K562 (cell line): Measurements from ENCODE around the gene TARP.

Source experiments
- ATAC-seq: fragments of 200-7000 bp; cut with Tn5 transposase; 3 replicates; pipeline ENCODE4 v1.9.1; 2020; ENCODE audit warnings: moderate library complexity
- BruUV-seq: library from RNA; stranded (reverse); fragments of 400-500 nt; replicated peaks from 2 replicates; lab custom pipeline; 2021; lab: Mats Ljungman, UMichigan
- CTCF ChIA-PET: fragments of 300-600 bp; formaldehyde crosslinking; extraction: SDS; loops from one replicate; lab custom pipeline; 2021; ENCODE audit warnings: low intra/inter-chr PET ratio; lab: Yijun Ruan, JAX
- POLR2A ChIA-PET: fragments of 300-600, 350-650 bp; sonication (Branson Sonifier 250); formaldehyde crosslinking; extraction: SDS; loops from one replicate; lab custom pipeline; 2021; ENCODE audit warnings: antibody characterized with exemption, inconsistent platforms; lab: Yijun Ruan, JAX
- DNase-seq, 4 experiments: peaks; one replicate each; pipeline versions ENCODE4 v3.0.0 to v3.0.0-alpha.2; 2011 to 2018; ENCODE audit warnings: low spot score in 3 of 4, mixed read lengths in 3 of 4; ENCODE audit errors: extremely low read depth in 1 of 4
- FAIRE-seq: peaks from 2 replicates; lab custom pipeline; 2011; peaks lifted over from hg19 to GRCh38; lab: Jason Lieb, UNC
- H2AFZ ChIP-seq: 2 replicates; pipeline ENCODE4 v1.6.0; 2011; ENCODE audit warnings: low read depth, low read length, control low read depth, inconsistent platforms
- H3K27ac ChIP-seq: fragments of 200-600 bp; 3 replicates; pipeline ENCODE4 v1.8.0; 2011; ENCODE audit warnings: low read depth, mild to moderate bottlenecking, control low read depth, inconsistent platforms, low read length, moderate library complexity, mixed read lengths; ENCODE audit errors: extremely low read depth
- H3K27me3 ChIP-seq, 2 experiments: fragments of 300-600 bp in 1 of 2; 2 replicates in 1 of 2; 3 replicates in 1 of 2; pipeline versions ENCODE4 v1.6.0 to v1.8.0; 2011; ENCODE audit warnings: inconsistent platforms in 2 of 2, low read length in 2 of 2, mild to moderate bottlenecking in 1 of 2, mixed read lengths in 1 of 2, moderate library complexity in 1 of 2; ENCODE audit not compliant: control insufficient read depth in 2 of 2, insufficient read depth in 2 of 2
- H3K36me3 ChIP-seq: fragments of 300-600 bp; 3 replicates; pipeline ENCODE4 v1.8.0; 2011; ENCODE audit warnings: mild to moderate bottlenecking, low read length, inconsistent platforms; ENCODE audit not compliant: control insufficient read depth, insufficient read depth
- H3K4me1 ChIP-seq, 2 experiments: fragments of 200-600 bp in 1 of 2; replicated peaks in 1 of 2; 2 replicates in 1 of 2; 3 replicates in 1 of 2; pipeline versions ENCODE4 v1.5.1 to v1.8.0; 2011; ENCODE audit warnings: inconsistent platforms in 2 of 2, low read length in 2 of 2, mild to moderate bottlenecking in 1 of 2, mixed read lengths in 1 of 2, moderate library complexity in 1 of 2; ENCODE audit not compliant: control insufficient read depth in 2 of 2, insufficient read depth in 2 of 2
- H3K4me2 ChIP-seq: 2 replicates; pipeline ENCODE4 v1.6.1; 2011; ENCODE audit warnings: low read length, control low read depth, inconsistent platforms, mixed read lengths; ENCODE audit not compliant: insufficient read depth
- H3K4me3 ChIP-seq: fragments of 200-600 bp; sonication (generic), shearing (Covaris generic); 2 replicates; pipeline ENCODE4 v1.5.1; 2016; ENCODE audit warnings: control low read depth, inconsistent platforms
- H3K79me2 ChIP-seq: fragments of 200-600 bp; 3 replicates; pipeline ENCODE4 v1.8.0; 2011; ENCODE audit warnings: low read length, inconsistent platforms; ENCODE audit not compliant: control insufficient read depth, insufficient read depth
- H3K9ac ChIP-seq, 2 experiments: 2 replicates each; pipeline versions ENCODE4 v1.6.0 to v1.6.1; 2011; ENCODE audit warnings: low read depth in 2 of 2, low read length in 2 of 2, control low read depth in 1 of 2, inconsistent platforms in 1 of 2, mild to moderate bottlenecking in 1 of 2, mixed read lengths in 1 of 2; ENCODE audit not compliant: insufficient read depth in 1 of 2
- H3K9me1 ChIP-seq: one replicate; pipeline ENCODE4 v1.6.0; 2011; ENCODE audit warnings: inconsistent platforms, mild to moderate bottlenecking, low read length, moderate library complexity; ENCODE audit not compliant: control insufficient read depth, insufficient read depth
- H3K9me3 ChIP-seq: replicated peaks from 2 replicates; pipeline ENCODE4 v1.5.1; 2011; ENCODE audit warnings: low read depth, low read length, inconsistent platforms; ENCODE audit not compliant: control insufficient read depth, insufficient read depth
- H4K20me1 ChIP-seq: replicated peaks from 2 replicates; pipeline ENCODE4 v1.6.1; 2011; ENCODE audit warnings: low read length, inconsistent platforms, mixed read lengths; ENCODE audit not compliant: control insufficient read depth, insufficient read depth
- HNRNPLL ChIP-seq: fragments of 200-400 bp; formaldehyde crosslinking; IDR thresholded peaks from 2 replicates; pipeline ENCODE4 v1.6.1; 2017; ENCODE audit warnings: low read length, low read depth, mild to moderate bottlenecking; ENCODE audit not compliant: poor library complexity, severe bottlenecking
- MXI1 ChIP-seq: IDR thresholded peaks from 2 replicates; pipeline ENCODE4 v1.6.1; 2011; ENCODE audit warnings: low read depth, mild to moderate bottlenecking, improper control_type of control experiment, low read length
- SIRT6 ChIP-seq: IDR thresholded peaks from one replicate; pipeline ENCODE4 v1.6.1; 2012; ENCODE audit warnings: low read depth, mild to moderate bottlenecking, control low read depth, inconsistent platforms, low read length, moderate library complexity
- XRCC4 ChIP-seq: IDR thresholded peaks from one replicate; pipeline ENCODE4 v1.6.1; 2011; ENCODE audit not compliant: insufficient read depth, insufficient read length; ENCODE audit errors: extremely low read depth
- ZNF408 ChIP-seq: fragments of 250-450 bp; sonication (Bioruptor Pico); IDR thresholded peaks from 2 replicates; pipeline ENCODE4 v1.4.0; 2020; ENCODE audit warnings: low read depth, mild to moderate bottlenecking, moderate library complexity
- WGBS: fragments of 100-300 bp; shearing (Covaris generic); methylation state at CpG from one replicate; pipeline ENCODE4 v1.1.6; 2016; ENCODE audit warnings: low coverage, mixed read lengths; ENCODE audit not compliant: insufficient coverage; ENCODE audit errors: missing lambda C conversion rate; 5-methylcytosine and 5-hydroxymethylcytosine counted together
- in situ Hi-C: fragments of 300-500 bp; cut with MboI; formaldehyde crosslinking; loops from 4 replicates; pipeline ENCODE4 v1.15.0; 2018; ENCODE audit warnings: inconsistent platforms, mixed read lengths
- intact Hi-C: fragments of 100-400 bp; cut with micrococcal nuclease; formaldehyde crosslinking; loops from 2 replicates; pipeline ENCODE4 v1.14.2; 2022

TARP gene

GRCh38 chr7:38229386-38229785 lies 44.0 kb downstream of the TARP start:
- H3K9ac ChIP-seq: peak overlapping the region in 1 of 2 experiments; percentile 48; a peak in 1 of 4 replicates
- H3K4me2 ChIP-seq: no peak overlapping the region
- H3K79me2 ChIP-seq: no peaks in the 10 kb centered on the region
- POLR2A ChIA-PET: no interaction called here
- WGBS: 93% methylated on average over 6 of the region's 6 CpGs
- TF ChIP-seq HNRNPLL: no peak
- TF ChIP-seq, all 486 proteins: peak for 0
- H3K4me1 ChIP-seq: peaks cover 0 to 4% of the 10 kb centered on the region in 2 experiments; a peak in 1 of 5 replicates
- H2AFZ ChIP-seq: no peak overlapping the region
- in situ Hi-C loops (no loop called here), intact Hi-C loops (no loop called here)
- no peak for ATAC-seq
- H3K36me3 ChIP-seq: peaks cover 14% of the 10 kb centered on the region; the same call in 2 of the 3 replicates
- CTCF ChIA-PET: no interaction called here
- H3K4me3 ChIP-seq: no peak overlapping the region
- H3K27ac ChIP-seq: no peak overlapping the region
- no peak for DNase-seq
- no TSS peak for BruUV-seq
- FAIRE-seq: no peak
- no peaks in the 10 kb centered on the region for H4K20me1 ChIP-seq
- H3K9me3 ChIP-seq: no peaks in the 10 kb centered on the region
- no peaks in the 10 kb centered on the region for H3K9me1 ChIP-seq
- no peaks in the 10 kb centered on the region for H3K27me3 ChIP-seq

GRCh38 chr7:38224392-38224791 lies 49.0 kb downstream of the TARP start:
- Histone ChIP-seq H3K27ac (no peak overlapping the region), H3K4me3 (no peak overlapping the region), H3K4me2 (no peak overlapping the region), H4K20me1 (no peaks in the 10 kb centered on the region), H3K9ac (no peak overlapping the region), H3K9me1 (no peaks in the 10 kb centered on the region), H3K36me3 (peaks cover 39% of the 10 kb centered on the region; the same call in 2 of the 3 replicates), H3K9me3 (no peaks in the 10 kb centered on the region), H2AFZ (no peak overlapping the region), H3K79me2 (no peaks in the 10 kb centered on the region), H3K4me1 (no peaks in the 10 kb centered on the region), H3K27me3 (no peaks in the 10 kb centered on the region)
- no peak for TF ChIP-seq SIRT6
- TF ChIP-seq MXI1: no peak
- no peak for TF ChIP-seq ZNF408 (CRISPR knock-in tag)
- TF ChIP-seq XRCC4: no peak
- intact Hi-C loops (no loop called here), in situ Hi-C loops (loop anchor here (5.0 kb wide), 3 partner anchors 113 to 322 kb away; no protein-coding TSS in a partner anchor)
- CTCF ChIA-PET: interaction anchor here (0.6 to 3.8 kb wide), 2 partner anchors 106 to 117 kb away, joined by 3 to 63 read pairs; no protein-coding TSS in a partner anchor
- no TSS peak for BruUV-seq
- FAIRE-seq (no peak), DNase-seq (no peak), ATAC-seq (no peak)
- POLR2A ChIA-PET: no interaction called here
- WGBS: 78% methylated on average over 5 of the region's 5 CpGs
